K562 (cell line): Measurements from ENCODE around the gene MRPL9. TPM values are rescaled to one million over a fixed set of nuclear protein-coding genes. Genes with fewer than 3 reads are reported as not detected.

Experiments
- AFF1 ChIP-seq, 2 experiments: fragments of 450-650 bp; IDR thresholded peaks; 2 replicates each; pipeline ENCODE4 v1.6.1; 2018; ENCODE audit warnings: mild to moderate bottlenecking in 2 of 2, low read depth in 1 of 2; ENCODE audit not compliant: partially characterized antibody in 2 of 2
- BRF1 ChIP-seq: IDR thresholded peaks from 3 replicates; pipeline ENCODE4 v1.6.1; 2011; ENCODE audit warnings: borderline replicate concordance, mild to moderate bottlenecking; ENCODE audit not compliant: insufficient read length; ENCODE audit errors: extremely low read depth
- DACH1 ChIP-seq: fragments of 450-650 bp; IDR thresholded peaks from 2 replicates; pipeline ENCODE4 v1.6.1; 2018; ENCODE audit not compliant: partially characterized antibody
- FOXK1 ChIP-seq: sonication (generic); formaldehyde crosslinking; IDR thresholded peaks from 2 replicates; pipeline ENCODE4 v1.8.0; 2022; ENCODE audit warnings: missing genetic modification reagents, mild to moderate bottlenecking, borderline replicate concordance
- GABPB1 ChIP-seq: sonication (generic); formaldehyde crosslinking; IDR thresholded peaks from 2 replicates; pipeline ENCODE4 v1.8.0; 2022; ENCODE audit warnings: mild to moderate bottlenecking, missing genetic modification reagents
- HCFC1 ChIP-seq: IDR thresholded peaks from 2 replicates; pipeline ENCODE4 v1.6.1; 2012; ENCODE audit warnings: low read depth, low read length, improper control_type of control experiment
- HDAC1 ChIP-seq, 2 experiments: fragments of 450-650 bp; IDR thresholded peaks; 2 replicates each; pipeline ENCODE4 v1.6.1; 2016 to 2017; ENCODE audit warnings: inconsistent platforms in 1 of 2, mild to moderate bottlenecking in 1 of 2, moderate library complexity in 1 of 2
- HMGN3 ChIP-seq: IDR thresholded peaks from 2 replicates; pipeline ENCODE4 v1.6.1; 2011; ENCODE audit warnings: borderline replicate concordance, low read depth, mild to moderate bottlenecking, mixed read lengths, low read length; ENCODE audit not compliant: insufficient read length; ENCODE audit errors: extremely low read depth
- PRMT5 ChIP-seq: sonication (generic); formaldehyde crosslinking; IDR thresholded peaks from 2 replicates; pipeline ENCODE4 v1.5.0; 2020; ENCODE audit warnings: missing genetic modification reagents
- RFX5 ChIP-seq: IDR thresholded peaks from 2 replicates; pipeline ENCODE4 v1.6.1; 2011; ENCODE audit warnings: low read depth, mild to moderate bottlenecking, improper control_type of control experiment, low read length
- SMAD3 ChIP-seq: fragments of 450-650 bp; formaldehyde crosslinking; conservative IDR thresholded peaks from 2 replicates; pipeline ENCODE4 v1.4.0; 2020; ENCODE audit warnings: mild to moderate bottlenecking
- TAF7 ChIP-seq: fragments of 450-650 bp; IDR thresholded peaks from 2 replicates; pipeline ENCODE4 v1.6.1; 2016; ENCODE audit warnings: missing genetic modification characterization, missing compliant biosample characterization
- TEAD1 ChIP-seq, 2 experiments: fragments of 450-650 bp in 1 of 2; sonication (generic) in 1 of 2; formaldehyde crosslinking; IDR thresholded peaks; 2 replicates each; pipeline versions ENCODE4 v1.4.0 to v1.8.0; 2020 to 2022; ENCODE audit warnings: mild to moderate bottlenecking in 2 of 2, missing genetic modification reagents in 1 of 2
- XRCC3 ChIP-seq: fragments of 450-650 bp; IDR thresholded peaks from 2 replicates; pipeline ENCODE4 v1.6.1; 2017; ENCODE audit warnings: mild to moderate bottlenecking, moderate library complexity
- ZNF217 ChIP-seq: sonication (generic); formaldehyde crosslinking; IDR thresholded peaks from 2 replicates; pipeline ENCODE4 v1.8.0; 2022; ENCODE audit warnings: mild to moderate bottlenecking, missing genetic modification reagents
- ZNF311 ChIP-seq: fragments of 250-450 bp; sonication (Bioruptor Pico); IDR thresholded peaks from 2 replicates; pipeline ENCODE4 v1.4.0; 2020; ENCODE audit warnings: mild to moderate bottlenecking, moderate library complexity
- ZNF354B ChIP-seq: fragments of 250-450 bp; sonication (Bioruptor Pico); IDR thresholded peaks from 2 replicates; pipeline ENCODE4 v1.4.0; 2020
- ZSCAN32 ChIP-seq: fragments of 450-650 bp; formaldehyde crosslinking; IDR thresholded peaks from 2 replicates; pipeline ENCODE4 v1.4.0; 2020; ENCODE audit warnings: mild to moderate bottlenecking, moderate library complexity
- polyA plus RNA-seq, 8 experiments: library from polyadenylated mRNA; depleted of rRNA in 4 of 8; stranded (reverse) in 5 of 8; unstranded in 3 of 8; fragments of >200 nt; fragmentation: Nextera tagmentation in 2 of 8; fragmentation: Illumina TruSeq in 1 of 8; extraction: Ambion mirVana in 2 of 8; extraction: Trizol in 1 of 8; gene quantifications; 2 replicates each; pipeline versions ENCODE4 v1.2.1 to v1.2.3, GENCODE V29; 2011 to 2014; ENCODE audit warnings: inconsistent platforms in 1 of 8, missing spikeins in 1 of 8
- total RNA-seq, 7 experiments: library from RNA; depleted of rRNA in 6 of 7; stranded (reverse); fragments of >200 nt in 6 of 7; fragmentation: Illumina TruSeq in 2 of 7; extraction: Trizol in 2 of 7; gene quantifications; 2 replicates each; pipeline versions ENCODE4 v1.2.1 to v1.2.3, GENCODE V29; 2011 to 2021; ENCODE audit warnings: low replicate concordance in 1 of 7
- TF ChIP-seq, protein P1 (sequence below): fragments of 450-650 bp; IDR thresholded peaks from 2 replicates; pipeline ENCODE4 v1.6.1; 2016; ENCODE audit warnings: antibody characterized with exemption

MRPL9 gene
- total and polyA plus RNA-seq, 9 of the 15 experiments (the other 6 are each of a cell fraction or from before 2014, with no cell fraction given), result 38.0 to 162 (median 111) TPM

DNA sequence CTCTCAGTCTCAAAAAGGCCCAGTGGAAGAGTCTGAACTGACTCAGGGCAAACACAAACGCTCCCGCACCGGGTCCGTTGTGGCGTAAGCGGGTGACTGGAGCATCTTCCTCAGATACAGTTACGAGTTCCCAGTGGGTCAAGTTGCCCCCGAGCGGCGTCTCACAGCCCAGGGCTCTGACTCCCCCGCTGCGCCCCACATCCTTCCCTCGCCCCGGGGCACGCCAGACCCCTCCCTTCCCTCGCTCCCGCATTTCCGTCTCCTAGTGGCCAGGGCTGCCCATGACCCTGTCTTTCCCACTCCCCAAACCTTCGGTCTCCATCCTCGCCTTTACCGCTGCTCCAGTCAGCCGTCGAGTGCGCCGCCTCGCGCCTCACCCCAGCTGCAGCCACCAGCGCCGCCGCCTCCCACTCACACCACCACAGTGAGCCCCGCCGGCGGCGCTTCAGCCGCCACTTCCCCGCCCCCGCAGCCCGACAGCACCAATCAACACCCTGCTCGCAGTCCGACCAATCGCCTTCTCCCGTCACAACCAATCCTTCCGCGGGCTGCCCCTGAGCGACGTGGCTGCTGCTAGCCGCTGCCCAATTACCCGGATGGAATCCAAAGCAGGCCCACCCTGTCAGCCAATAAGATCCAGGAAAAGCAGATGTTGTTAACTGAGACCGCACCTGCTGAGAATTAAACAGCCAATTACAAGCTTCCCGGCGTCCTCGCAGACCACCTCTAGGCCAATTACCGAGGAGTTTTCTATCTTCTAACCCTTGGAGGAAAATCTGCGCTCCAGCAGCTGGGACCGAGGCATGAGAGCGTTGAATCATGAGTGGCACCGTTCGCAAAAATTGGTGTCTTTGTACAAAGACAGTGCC, 27.0 kb upstream of the MRPL9 start, which contains the start of gene TDRKH (continued):
- TF ChIP-seq ZNF354B (CRISPR knock-in tag) (no peak), BRF1 (no peak), ZNF311 (CRISPR knock-in tag) (no peak), ZNF217 (CRISPR knock-in tag) (no peak), TAF7 (no peak), FOXK1 (CRISPR knock-in tag) (0 out of 2 replicates have a peak, but pooled peaks have one; percentile 64), PRMT5 (CRISPR knock-in tag) (no peak), ZSCAN32 (CRISPR knock-in tag) (no peak), HMGN3 (peak; percentile 59), AFF1 (IDR thresholded peaks at IDR 0.05; ENCODE audit: low read depth in 1 of 2, partially characterized antibody in 2 of 2) (no peak), DACH1 (peak; percentile 12), HDAC1 (IDR thresholded peaks at IDR 0.05) (peak in 1 of 2 experiments; percentile 97; a peak in 2 of 4 replicates), RFX5 (no peak), XRCC3 (no peak), TEAD1 (CRISPR knock-in tag; IDR thresholded peaks at IDR 0.05) (peak in 1 of 2 experiments; percentile 83; a peak in 2 of 4 replicates), SMAD3 (CRISPR knock-in tag) (no peak), GABPB1 (peak; percentile 76), HCFC1 (0 out of 2 replicates have a peak, but pooled peaks have one; percentile 18)
- TF ChIP-seq, protein P1, sequence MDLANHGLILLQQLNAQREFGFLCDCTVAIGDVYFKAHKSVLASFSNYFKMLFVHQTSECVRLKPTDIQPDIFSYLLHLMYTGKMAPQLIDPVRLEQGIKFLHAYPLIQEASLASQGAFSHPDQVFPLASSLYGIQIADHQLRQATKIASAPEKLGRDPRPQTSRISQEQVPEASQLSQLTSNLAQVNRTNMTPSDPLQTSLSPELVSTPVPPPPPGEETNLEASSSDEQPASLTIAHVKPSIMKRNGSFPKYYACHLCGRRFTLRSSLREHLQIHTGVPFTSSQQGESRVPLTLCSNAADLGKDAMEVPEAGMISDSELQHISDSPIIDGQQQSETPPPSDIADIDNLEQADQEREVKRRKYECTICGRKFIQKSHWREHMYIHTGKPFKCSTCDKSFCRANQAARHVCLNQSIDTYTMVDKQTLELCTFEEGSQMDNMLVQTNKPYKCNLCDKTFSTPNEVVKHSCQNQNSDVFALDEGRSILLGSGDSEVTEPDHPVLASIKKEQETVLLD, result no peak
